OCI-LY7 (cell line): Measurements from ENCODE around the gene PRKD1. TPM values are rescaled to one million over a fixed set of nuclear protein-coding genes. Genes with fewer than 3 reads are reported as not detected.

ENCODE experiments used
- BruUV-seq: library from RNA; stranded (reverse); fragments of 400-500 nt; replicated peaks from 2 replicates; lab custom pipeline; 2021; lab: Mats Ljungman, UMichigan
- CTCF ChIA-PET: fragments of 300-600 bp; sonication (Branson Sonifier 250); formaldehyde crosslinking; loops from one replicate; lab custom pipeline; 2022; ENCODE audit warnings: antibody characterized with exemption; ENCODE audit not compliant: unreplicated experiment; lab: Charles Lee
- POLR2A ChIA-PET: fragments of 300-600 bp; sonication (Branson Sonifier 250); formaldehyde crosslinking; loops from one replicate; lab custom pipeline; 2022; ENCODE audit warnings: antibody characterized with exemption; lab: Charles Lee
- DNase-seq: peaks from one replicate; pipeline ENCODE4 v3.0.0-alpha.2; 2015; ENCODE audit warnings: low spot score
- H2AFZ ChIP-seq: fragments of 200-600 bp; sonication (generic), shearing (Covaris generic); 2 replicates; pipeline ENCODE4 v1.6.1; 2014; ENCODE audit warnings: mild to moderate bottlenecking, antibody characterized with exemption, low read length, moderate library complexity
- H3K27ac ChIP-seq: fragments of 200-600 bp; sonication (generic); 2 replicates; pipeline ENCODE4 v1.5.1; 2014; ENCODE audit warnings: mixed run types, low read depth, mild to moderate bottlenecking, moderate library complexity, low read length, inconsistent platforms; ENCODE audit not compliant: poor library complexity, severe bottlenecking
- H3K36me3 ChIP-seq: fragments of 200-600 bp; sonication (generic); 2 replicates; pipeline ENCODE4 v1.6.1; 2014; ENCODE audit warnings: mild to moderate bottlenecking, antibody characterized with exemption, low read length, moderate library complexity, mixed read lengths; ENCODE audit not compliant: insufficient read depth
- H3K4me1 ChIP-seq: fragments of 200-600 bp; sonication (generic); 2 replicates; pipeline ENCODE4 v1.5.1; 2014; ENCODE audit warnings: mild to moderate bottlenecking, low read length; ENCODE audit not compliant: insufficient read depth, poor library complexity, severe bottlenecking
- H3K4me2 ChIP-seq: fragments of 200-600 bp; sonication (generic); 2 replicates; pipeline ENCODE4 v1.6.1; 2014; ENCODE audit warnings: mild to moderate bottlenecking, low read length
- H3K4me3 ChIP-seq: fragments of 200-600 bp; sonication (generic); 2 replicates; pipeline ENCODE4 v1.5.1; 2014; ENCODE audit warnings: mild to moderate bottlenecking, low read depth, low read length; ENCODE audit not compliant: poor library complexity, severe bottlenecking
- H3K79me2 ChIP-seq: fragments of 200-600 bp; sonication (generic); 2 replicates; pipeline ENCODE4 v1.6.1; 2016; ENCODE audit warnings: low read depth, mild to moderate bottlenecking, low read length, moderate library complexity, mixed read lengths; ENCODE audit not compliant: insufficient read depth
- H3K9me2 ChIP-seq: fragments of 200-600 bp; sonication (generic); 2 replicates; pipeline ENCODE4 v1.6.1; 2016; ENCODE audit warnings: mild to moderate bottlenecking, low read length, mixed read lengths; ENCODE audit not compliant: insufficient read depth
- H3K9me3 ChIP-seq: fragments of 200-600 bp; sonication (generic); 2 replicates; pipeline ENCODE4 v1.6.1; 2014; ENCODE audit warnings: mild to moderate bottlenecking, mixed run types, low read length, mixed read lengths
- H4K20me1 ChIP-seq: fragments of 200-600 bp; sonication (generic); 2 replicates; pipeline ENCODE4 v1.6.1; 2014; ENCODE audit warnings: mild to moderate bottlenecking, antibody characterized with exemption, low read length, moderate library complexity, mixed read lengths; ENCODE audit not compliant: insufficient read depth
- CTCF ChIP-seq: fragments of 200-600 bp; sonication (generic); conservative IDR thresholded peaks from 2 replicates; pipeline ENCODE4 v1.5.1; 2014; ENCODE audit warnings: mild to moderate bottlenecking, antibody characterized with exemption, low read length, moderate library complexity, mixed read lengths
- EZH2phosphoT487 ChIP-seq: fragments of 200-600 bp; sonication (generic); IDR thresholded peaks from 2 replicates; pipeline ENCODE4 v1.6.1; 2018; ENCODE audit warnings: low read depth, borderline replicate concordance, mild to moderate bottlenecking, mixed run types, antibody characterized with exemption, low read length, moderate library complexity, mixed read lengths
- intact Hi-C: fragments of 100-400 bp; cut with micrococcal nuclease; formaldehyde crosslinking; loops from one replicate; pipeline ENCODE4 v1.10.0; 2022; ENCODE audit not compliant: unreplicated experiment
- total RNA-seq, 2 experiments: library from RNA; depleted of rRNA in 1 of 2; stranded (reverse); fragments of >200 nt in 1 of 2; shearing (Covaris generic) in 1 of 2; gene quantifications; 2 replicates each; pipeline ENCODE4 v1.2.3, GENCODE V29; 2014 to 2022

The PRKD1 gene
- total RNA-seq, 2 experiments from 2014 or later, result not detected

GRCh38 chr14:29717901-29718300 is 209.7 kb downstream of the PRKD1 start:
- H3K36me3 ChIP-seq, result no peaks in the 10 kb centered on the region
- DNase-seq, result no peak
- H4K20me1 ChIP-seq, result no peaks in the 10 kb centered on the region
- TF ChIP-seq EZH2phosphoT487 (no peak), CTCF (no peak)
- H3K9me3 ChIP-seq, result no peaks in the 10 kb centered on the region
- H3K4me2 ChIP-seq, result no peak overlapping the region
- intact Hi-C loops, result no loop called here
- no peak overlapping the region for H2AFZ ChIP-seq
- ChIA-PET POLR2A (no interaction called here), CTCF (no interaction called here)
- no TSS peak for BruUV-seq
- H3K4me1 ChIP-seq, result no peaks in the 10 kb centered on the region
- no peaks in the 10 kb centered on the region for H3K79me2 ChIP-seq
- no peak overlapping the region for H3K27ac ChIP-seq
- H3K4me3 ChIP-seq, result no peak overlapping the region
- H3K9me2 ChIP-seq, result no peaks in the 10 kb centered on the region

GRCh38 chr14:29716150-29716549 is 211.5 kb downstream of the PRKD1 start:
- Histone ChIP-seq H3K4me1 (no peaks in the 10 kb centered on the region), H3K4me3 (no peak overlapping the region), H2AFZ (no peak overlapping the region), H3K9me2 (no peaks in the 10 kb centered on the region), H3K79me2 (no peaks in the 10 kb centered on the region), H3K9me3 (no peaks in the 10 kb centered on the region), H3K27ac (no peak overlapping the region), H3K4me2 (no peak overlapping the region), H3K36me3 (no peaks in the 10 kb centered on the region), H4K20me1 (no peaks in the 10 kb centered on the region)
- POLR2A ChIA-PET, result no interaction called here
- CTCF ChIA-PET, result no interaction called here
- intact Hi-C loops, result no loop called here
- no peak for DNase-seq
- no TSS peak for BruUV-seq
- TF ChIP-seq EZH2phosphoT487 (no peak), CTCF (no peak)

- CTCF ChIA-PET, result no interaction called here
- no peak overlapping the region for H3K4me2 ChIP-seq
- DNase-seq, result no peak
- no peaks in the 10 kb centered on the region for H3K9me2 ChIP-seq
- no peak overlapping the region for H3K4me3 ChIP-seq
- H2AFZ ChIP-seq, result no peak overlapping the region
- intact Hi-C loops, result no loop called here
- no peaks in the 10 kb centered on the region for H3K36me3 ChIP-seq
- no peaks in the 10 kb centered on the region for H3K4me1 ChIP-seq
- BruUV-seq, result no TSS peak
- no peaks in the 10 kb centered on the region for H3K79me2 ChIP-seq
- H3K9me3 ChIP-seq, result no peaks in the 10 kb centered on the region
- TF ChIP-seq CTCF (no peak), EZH2phosphoT487 (no peak)
- no peak overlapping the region for H3K27ac ChIP-seq
- no peaks in the 10 kb centered on the region for H4K20me1 ChIP-seq
- POLR2A ChIA-PET, result no interaction called here
Measured at GRCh38 chr14:29712601-29713000, 215.0 kb downstream of the PRKD1 start.
